Common myeloid progenitor, CD34-positive (primary cell): ENCODE data around the gene SPPL2B.

Experiments used
- CTCF ChIA-PET: fragments of 350-600 bp; sonication (Branson Sonifier 250); formaldehyde crosslinking; loops from one replicate; lab custom pipeline; 2021; ENCODE audit warnings: antibody characterized with exemption; lab: Charles Lee
- POLR2A ChIA-PET: fragments of 350-600 bp; sonication (Branson Sonifier 250); formaldehyde crosslinking; loops from one replicate; lab custom pipeline; 2021; ENCODE audit warnings: antibody characterized with exemption; lab: Charles Lee
- DNase-seq, 3 donors: peaks; one replicate each; pipeline versions ENCODE4 v3.0.0 to v3.0.0-alpha.2; 2013
- H3K27ac ChIP-seq, 2 experiments: 1 replicate in 1 of 2; 2 replicates in 1 of 2; pipeline ENCODE4 v1.7.0; 2013; ENCODE audit warnings: inconsistent platforms in 2 of 2, low read length in 2 of 2, mild to moderate bottlenecking in 2 of 2, low read depth in 1 of 2, moderate library complexity in 1 of 2; ENCODE audit not compliant: severe bottlenecking in 2 of 2, insufficient read depth in 1 of 2, poor library complexity in 1 of 2
- H3K27me3 ChIP-seq, 5 experiments: replicated peaks in 2 of 5; 1 replicate in 3 of 5; 2 replicates in 2 of 5; pipeline versions ENCODE4 v1.6.1 to v1.7.0; 2013; ENCODE audit warnings: low read length in 4 of 5, mild to moderate bottlenecking in 2 of 5, moderate library complexity in 2 of 5, inconsistent platforms in 1 of 5; ENCODE audit not compliant: insufficient read depth in 5 of 5, control insufficient read depth in 4 of 5
- H3K36me3 ChIP-seq, 4 experiments: 1 replicate in 2 of 4; 2 replicates in 2 of 4; pipeline versions ENCODE4 v1.6.1 to v1.7.0; 2013; ENCODE audit warnings: low read length in 3 of 4, control low read depth in 1 of 4, mild to moderate bottlenecking in 1 of 4; ENCODE audit not compliant: control insufficient read depth in 4 of 4, insufficient read depth in 4 of 4
- H3K4me1 ChIP-seq, 4 experiments: 1 replicate in 3 of 4; 2 replicates in 1 of 4; pipeline versions ENCODE4 v1.6.1 to v1.7.1; 2013; ENCODE audit warnings: low read length in 3 of 4, mild to moderate bottlenecking in 3 of 4, control low read depth in 1 of 4, inconsistent platforms in 1 of 4, moderate library complexity in 1 of 4; ENCODE audit not compliant: control insufficient read depth in 4 of 4, insufficient read depth in 4 of 4; ENCODE audit errors: control extremely low read depth in 1 of 4
- H3K4me3 ChIP-seq, 7 experiments: 1 replicate in 4 of 7; 2 replicates in 3 of 7; pipeline versions ENCODE4 v1.5.1 to v1.7.0; 2013; ENCODE audit warnings: mild to moderate bottlenecking in 7 of 7, low read length in 6 of 7, moderate library complexity in 6 of 7, inconsistent platforms in 2 of 7, low read depth in 2 of 7, control low read depth in 1 of 7; ENCODE audit not compliant: insufficient read depth in 4 of 7, control insufficient read depth in 1 of 7; ENCODE audit errors: extremely low read depth in 1 of 7
- H3K9me3 ChIP-seq, 5 experiments: 1 replicate in 4 of 5; 2 replicates in 1 of 5; pipeline versions ENCODE4 v1.6.1 to v1.7.1; 2013; ENCODE audit warnings: low read length in 4 of 5, mild to moderate bottlenecking in 2 of 5, inconsistent platforms in 1 of 5, low read depth in 1 of 5, moderate library complexity in 1 of 5; ENCODE audit not compliant: control insufficient read depth in 4 of 5, insufficient read depth in 2 of 5; ENCODE audit errors: control extremely low read depth in 1 of 5
- WGBS: methylation state at CpG from one replicate; pipeline ENCODE4 v1.1.5; 2013; ENCODE audit not compliant: insufficient coverage; 5-methylcytosine and 5-hydroxymethylcytosine counted together

SPPL2B gene

DNA sequence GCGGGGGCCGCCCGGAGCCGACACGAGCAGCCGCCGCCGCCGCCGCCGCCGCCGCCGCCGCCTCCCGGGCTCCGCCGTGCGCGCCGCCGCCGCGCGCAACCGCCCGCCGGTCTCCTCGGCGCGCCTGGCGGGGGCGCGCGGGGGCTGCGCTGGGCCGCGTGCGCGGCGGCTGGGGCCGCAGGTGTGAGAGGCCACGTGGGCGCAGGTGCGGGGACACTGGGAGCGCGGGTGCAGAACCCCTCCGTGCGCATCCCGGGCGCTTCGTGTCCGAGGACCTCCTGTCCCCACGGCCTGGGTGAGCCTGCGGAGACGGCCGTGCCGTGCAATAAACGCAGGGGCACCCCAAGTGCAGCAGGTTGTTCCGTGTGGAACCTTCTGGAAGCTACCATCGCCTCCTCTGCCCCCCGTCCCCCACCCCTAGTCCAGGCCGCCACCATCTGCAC lies 20.3 kb upstream of the SPPL2B start, which contains the start of gene LINGO3:
LINGO3 (minus strand) TSS at position 41 of the 443 bp plus-strand sequence. CDS start 16,378 bp downstream, outside the sequence.
- Histone ChIP-seq H3K27ac (no peak within 1 kb of the TSS), H3K27me3 (peaks cover 0 to 65% (median 35%) of the 10 kb centered on the region in 5 experiments), H3K4me3 (peak within 1 kb of the TSS in 3 of 7 experiments; percentile 39 to 50 (median 48)), H3K36me3 (no peaks in the 10 kb centered on the region), H3K4me1 (peaks cover 0 to 37% (median 23%) of the 10 kb centered on the region in 4 experiments), H3K9me3 (no peaks in the 10 kb centered on the region)
- 6% methylated on average over 33 of the region's 63 CpGs for WGBS
- peak in 1 of 3 donors; percentile 33 for DNase-seq
- ChIA-PET POLR2A (interaction anchor here (1.0 kb wide), 1 partner anchor 11 kb away, joined by 3 read pairs; no protein-coding TSS in a partner anchor), CTCF (interaction anchor here (1.0 to 1.9 kb wide), 2 partner anchors 11 to 23 kb away, joined by 3 to 5 read pairs; no protein-coding TSS in a partner anchor)

DNA sequence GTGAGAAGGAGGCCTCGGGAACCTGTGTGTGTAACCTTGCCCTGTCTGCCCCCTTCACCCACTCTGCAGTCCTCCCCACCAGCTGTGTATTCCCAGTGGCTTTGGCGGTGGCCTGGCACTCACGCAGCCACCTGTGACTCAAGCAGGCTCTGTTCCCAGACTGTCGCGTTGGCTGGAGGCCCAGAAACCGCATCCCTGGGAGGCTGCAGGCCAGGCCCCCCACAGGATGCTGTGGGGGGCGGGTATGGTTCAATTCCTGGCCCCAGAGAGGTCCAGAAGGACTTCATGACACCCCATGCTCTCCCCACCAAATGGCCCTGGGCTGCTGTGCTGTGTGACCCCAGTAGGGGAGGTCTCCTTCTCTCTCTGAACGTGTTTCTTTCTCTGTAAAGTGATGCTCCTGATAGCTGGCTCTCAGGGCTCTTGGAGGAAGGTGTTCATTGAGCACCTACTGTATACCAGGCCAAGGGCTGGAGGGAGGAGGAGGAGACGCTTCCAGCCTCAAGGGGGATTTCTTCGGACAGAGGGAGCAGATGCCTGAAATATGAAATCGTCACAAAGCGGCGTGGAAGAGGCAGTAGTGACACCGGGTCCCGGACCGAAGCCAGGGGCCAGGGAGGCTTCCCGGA lies 18.6 kb upstream of the SPPL2B start:
- Histone ChIP-seq H3K4me3 (no peak overlapping the region), H3K9me3 (peaks cover 0 to 4% (median 3%) of the 10 kb centered on the region in 5 experiments), H3K4me1 (peaks cover 0 to 32% (median 22%) of the 10 kb centered on the region in 4 experiments), H3K27me3 (peaks cover 0 to 49% (median 26%) of the 10 kb centered on the region in 5 experiments), H3K36me3 (no peaks in the 10 kb centered on the region), H3K27ac (no peak overlapping the region)
- ChIA-PET POLR2A (interaction anchor here (0.6 to 1.3 kb wide), 3 partner anchors 8 to 22 kb away, joined by 3 read pairs; no protein-coding TSS in a partner anchor), CTCF (interaction anchor here (0.8 to 1.9 kb wide), 5 partner anchors 11 to 83 kb away, joined by 3 to 5 read pairs (median 4); no protein-coding TSS in a partner anchor)
- 79% methylated on average over 11 of the region's 17 CpGs for WGBS
- DNase-seq, result peak in 2 of 3 donors; percentile 60 to 64

GRCh38 chr19:2311093-2311492 lies 17.4 kb upstream of the SPPL2B start:
- Histone ChIP-seq H3K27ac (no peak overlapping the region), H3K27me3 (peaks cover 0 to 37% (median 23%) of the 10 kb centered on the region in 5 experiments), H3K4me1 (peaks cover 0 to 38% (median 27%) of the 10 kb centered on the region in 4 experiments), H3K9me3 (peaks cover 2 to 7% (median 5%) of the 10 kb centered on the region in 5 experiments), H3K4me3 (no peak overlapping the region), H3K36me3 (no peaks in the 10 kb centered on the region)
- WGBS, result 100% methylated on average over 3 of the region's 4 CpGs
- POLR2A ChIA-PET, result interaction anchor here (1.2 kb wide), 1 partner anchor 21 kb away, joined by 4 read pairs; no protein-coding TSS in a partner anchor
- CTCF ChIA-PET, result interaction anchor here (0.6 to 1.5 kb wide), 4 partner anchors 8 to 34 kb away, joined by 3 to 4 read pairs (median 3); no protein-coding TSS in a partner anchor
- DNase-seq, result no peak

DNA sequence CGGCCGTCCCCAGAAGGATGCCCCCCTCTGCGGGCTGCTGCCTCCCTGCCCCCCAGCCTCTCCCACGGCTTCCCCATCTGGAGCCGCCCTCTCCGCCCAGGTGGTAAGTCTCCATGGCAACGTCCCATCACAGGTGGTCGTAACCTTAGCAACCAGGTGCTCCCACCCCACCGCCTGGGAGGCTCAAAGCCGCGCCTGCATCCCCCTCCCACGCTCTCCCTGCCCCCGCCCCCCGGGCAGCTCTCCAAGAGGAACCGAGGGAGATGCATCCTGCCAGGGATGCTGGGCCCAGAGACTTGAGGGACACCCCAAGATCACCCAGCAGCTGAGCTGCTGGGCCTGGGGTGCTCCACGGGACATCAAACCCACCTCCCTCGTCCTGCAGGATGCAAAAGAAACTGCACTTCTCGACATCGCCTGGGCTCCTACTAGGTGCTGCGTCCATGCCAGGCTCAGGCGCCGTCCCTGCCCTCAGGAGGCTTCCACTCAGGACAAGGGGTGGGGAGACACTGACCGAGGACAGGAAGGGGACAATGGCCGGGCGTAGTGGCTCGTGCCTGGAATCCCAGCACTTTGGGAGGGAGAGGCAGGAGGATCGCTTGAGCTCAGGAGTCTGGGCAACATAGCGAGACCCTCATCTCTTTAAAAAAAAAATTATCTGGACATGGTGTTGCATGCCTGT lies 15.5 kb upstream of the SPPL2B start:
- H3K27ac ChIP-seq, result no peak overlapping the region
- 46% methylated on average over 19 of the region's 28 CpGs for WGBS
- CTCF ChIA-PET, result interaction anchor here (1.2 to 1.4 kb wide), 2 partner anchors 18 to 39 kb away, joined by 4 to 6 read pairs; no protein-coding TSS in a partner anchor
- peak in 1 of 3 donors; percentile 46 for DNase-seq
- peaks cover 0 to 38% (median 24%) of the 10 kb centered on the region in 4 experiments for H3K4me1 ChIP-seq
- H3K36me3 ChIP-seq, result no peaks in the 10 kb centered on the region
- H3K9me3 ChIP-seq, result peaks cover 2 to 7% (median 5%) of the 10 kb centered on the region in 5 experiments
- H3K27me3 ChIP-seq, result peaks cover 0 to 20% (median 9%) of the 10 kb centered on the region in 5 experiments
- H3K4me3 ChIP-seq, result no peak overlapping the region
- POLR2A ChIA-PET, result interaction anchor here (1.2 kb wide), 1 partner anchor 79 kb away, joined by 3 read pairs; no protein-coding TSS in a partner anchor

- ChIA-PET POLR2A (interaction anchor here (0.7 to 2.7 kb wide), 5 partner anchors 8 to 26 kb away, joined by 3 to 23 read pairs (median 4); partner anchors contain the start of genes LSM7 and SPPL2B), CTCF (interaction anchor here (0.8 to 3.2 kb wide), 16 partner anchors 9 to 120 kb away, joined by 3 to 33 read pairs (median 6); partner anchors contain the start of genes LSM7 and PLEKHJ1)
- Histone ChIP-seq H3K4me1 (peaks cover 0 to 32% (median 18%) of the 10 kb centered on the region in 4 experiments), H3K9me3 (peaks cover 2 to 7% (median 5%) of the 10 kb centered on the region in 5 experiments), H3K36me3 (no peaks in the 10 kb centered on the region), H3K27me3 (peaks cover 0 to 12% (median 1%) of the 10 kb centered on the region in 5 experiments), H3K4me3 (no peak overlapping the region), H3K27ac (no peak overlapping the region)
- 97% methylated on average over 6 of the region's 7 CpGs for WGBS
- no peak for DNase-seq
These were observed 13.2 kb upstream of the SPPL2B start for GRCh38 chr19:2315121-2315817.

DNA sequence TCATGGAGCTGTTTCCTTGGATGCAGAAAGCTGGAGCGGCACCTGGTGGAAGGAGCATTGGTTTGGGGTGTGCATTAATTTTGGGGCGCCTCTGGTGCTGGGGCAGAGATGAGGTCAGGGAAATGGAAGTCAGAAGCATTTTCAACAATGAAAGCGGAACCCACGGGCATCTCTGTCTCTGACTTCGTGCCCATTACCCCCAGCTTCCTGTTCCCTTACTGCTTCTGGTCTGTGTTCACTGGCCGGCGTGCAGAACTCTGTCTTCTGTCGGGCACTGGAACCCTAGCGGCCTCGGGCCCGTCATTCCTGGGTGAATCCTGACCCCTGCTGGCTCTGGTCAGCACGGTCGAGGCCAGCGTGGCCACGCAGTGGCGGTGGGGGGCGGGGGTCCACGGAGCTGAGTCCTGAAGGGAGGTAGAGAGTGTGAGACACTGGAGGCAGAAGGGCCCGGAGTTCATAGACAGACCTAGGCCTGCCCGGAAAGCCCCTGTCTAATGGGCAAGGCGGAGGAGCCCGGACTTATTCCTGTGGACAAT lies 12.6 kb upstream of the SPPL2B start:
- 45% methylated on average over 13 of the region's 22 CpGs for WGBS
- ChIA-PET CTCF (interaction anchor here (0.8 to 3.2 kb wide), 17 partner anchors 9 to 121 kb away, joined by 3 to 33 read pairs (median 6); partner anchors contain the start of genes LSM7 and PLEKHJ1), POLR2A (interaction anchor here (0.7 to 2.7 kb wide), 6 partner anchors 9 to 27 kb away, joined by 3 to 23 read pairs (median 5); partner anchors contain the start of genes LSM7 and SPPL2B)
- H3K36me3 ChIP-seq, result peaks cover 0 to 2% (median 0%) of the 10 kb centered on the region in 4 experiments
- H3K27me3 ChIP-seq, result peaks cover 0 to 12% (median 1%) of the 10 kb centered on the region in 5 experiments
- no peak overlapping the region for H3K27ac ChIP-seq
- peak; percentile 57 to 73 (median 71) for DNase-seq
- peaks cover 2 to 7% (median 5%) of the 10 kb centered on the region in 5 experiments for H3K9me3 ChIP-seq
- H3K4me3 ChIP-seq, result peak overlapping the region in 1 of 7 experiments; percentile 17
- H3K4me1 ChIP-seq, result peaks cover 0 to 32% (median 18%) of the 10 kb centered on the region in 4 experiments
